CD1c-positive myeloid dendritic cell (primary cell): ENCODE measurements around the gene KIF18A.

Experiments used
- DNase-seq: peaks from one replicate; pipeline ENCODE4 v3.0.0-alpha.2; 2016; ENCODE audit errors: extremely low spot score

The KIF18A gene

DNA sequence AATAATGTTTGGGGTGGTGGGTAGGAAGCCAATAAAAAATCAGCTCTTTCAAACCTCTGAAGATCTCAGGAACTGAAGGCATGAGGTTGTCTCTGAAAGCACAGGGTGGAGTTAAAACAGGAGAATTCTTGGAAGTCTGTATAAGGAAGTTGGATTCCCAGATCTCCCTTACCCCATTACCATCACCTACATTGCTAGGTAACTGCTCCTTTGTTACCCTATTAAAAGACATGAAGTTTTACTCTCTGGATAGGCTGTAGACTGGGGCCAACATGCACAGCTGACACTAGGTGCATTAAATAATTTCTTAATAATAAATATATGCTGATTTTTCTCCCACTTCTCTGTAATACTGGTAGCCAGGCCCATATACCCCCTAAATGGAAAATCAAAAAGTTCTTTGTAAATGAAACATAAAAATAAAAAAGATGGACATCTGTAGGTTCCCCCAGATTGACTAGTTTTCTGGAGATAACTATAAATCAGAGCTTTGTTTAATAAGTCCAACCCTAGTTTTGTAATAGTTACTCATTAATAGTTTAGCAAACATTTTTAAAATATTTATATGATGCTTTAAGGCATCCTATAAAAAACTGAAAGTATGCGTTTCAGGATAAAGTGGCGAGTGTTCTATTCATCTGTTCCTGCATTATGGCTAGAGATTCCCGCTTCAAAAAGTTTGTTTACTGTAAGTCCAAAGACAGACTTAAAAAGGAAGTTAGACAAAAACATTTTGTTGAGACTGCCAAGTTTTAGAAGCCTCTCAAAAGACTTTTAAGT, 63.8 kb downstream of the KIF18A start:
- no peak for DNase-seq

DNA sequence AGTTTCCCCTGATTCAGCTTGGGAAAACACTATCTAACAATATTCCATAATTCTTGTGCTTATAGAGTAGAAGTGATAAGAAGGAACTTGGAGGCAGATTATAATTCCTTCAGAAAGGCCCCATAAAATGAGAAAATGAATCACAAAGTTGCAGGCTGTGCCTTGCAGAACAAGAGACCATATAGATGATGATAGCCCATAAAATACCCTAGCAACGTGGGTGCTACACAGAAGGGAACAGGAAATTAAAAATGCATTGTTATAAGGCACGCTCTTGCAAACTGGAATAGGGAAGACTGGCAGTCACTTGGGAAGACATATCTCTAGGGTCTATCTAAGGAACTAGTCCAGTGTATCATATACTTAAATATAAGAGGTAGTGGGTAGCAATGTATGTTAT, 67.6 kb downstream of the KIF18A start:
- no peak for DNase-seq

DNA sequence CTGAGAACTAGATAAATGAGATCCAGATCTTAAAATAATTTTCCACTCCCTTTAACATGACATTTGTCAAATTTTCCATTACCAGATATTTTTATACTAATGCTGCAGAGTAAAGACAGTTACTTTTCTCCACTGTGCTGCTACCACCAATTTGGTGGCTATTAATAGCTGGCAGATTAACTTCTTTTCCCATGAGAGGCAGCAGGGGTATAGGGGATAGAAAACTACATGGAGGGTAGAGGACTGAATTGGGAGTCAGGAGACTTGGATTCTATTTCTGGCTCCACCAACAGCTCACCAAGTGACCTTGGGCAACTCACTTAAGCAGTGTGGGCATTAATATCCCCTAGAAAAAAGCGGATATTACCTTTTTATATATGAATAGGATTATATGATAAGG, 69.2 kb downstream of the KIF18A start:
- no peak for DNase-seq

DNA sequence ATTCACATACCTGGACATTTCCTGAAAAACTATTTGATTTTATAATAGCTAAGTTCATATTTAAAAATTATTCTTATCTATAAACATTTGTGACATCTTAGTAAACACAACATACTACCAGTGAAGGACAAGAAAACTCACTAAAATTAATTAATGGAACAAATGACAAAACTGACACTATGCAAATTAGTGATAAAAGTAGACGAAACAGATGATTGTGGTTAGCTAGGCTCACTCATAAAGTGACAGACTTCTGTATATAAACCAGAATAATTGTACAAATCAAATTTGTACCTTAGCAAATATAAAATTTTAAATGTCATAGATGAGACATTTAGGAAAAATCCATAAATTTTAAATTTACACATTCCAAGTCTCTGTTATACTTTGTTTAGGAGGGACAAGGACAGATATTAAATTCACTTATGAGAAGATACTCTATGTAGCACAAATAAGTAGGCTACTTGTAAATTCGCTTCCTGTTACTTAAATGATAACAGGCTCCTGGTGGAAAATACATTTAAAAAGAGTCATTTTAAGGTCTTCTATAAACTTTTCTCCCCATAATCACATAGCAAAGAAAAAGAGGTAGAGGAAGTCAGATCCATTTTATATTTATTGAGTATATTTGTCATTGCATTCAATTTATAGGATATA, 81.2 kb downstream of the KIF18A start:
- DNase-seq: no peak

DNA sequence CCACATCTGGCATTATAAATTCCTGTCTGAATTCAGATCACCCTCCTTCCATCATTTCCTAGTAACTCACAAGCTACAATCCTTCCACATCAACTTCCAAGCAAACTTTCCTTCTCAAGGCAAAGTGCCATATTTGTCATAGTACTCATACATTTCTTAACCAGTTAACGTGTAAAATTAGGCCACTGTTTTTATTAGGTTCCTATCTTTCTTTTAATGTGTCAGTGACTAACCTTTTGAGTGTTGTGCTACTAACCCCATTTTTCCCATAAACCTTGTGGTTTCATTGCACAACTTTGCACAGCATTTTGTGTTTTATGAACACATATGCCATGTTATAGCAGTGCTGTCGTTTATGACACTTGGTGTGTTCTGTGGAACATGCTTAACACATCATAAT, 90.1 kb downstream of the KIF18A start:
- no peak for DNase-seq

DNA sequence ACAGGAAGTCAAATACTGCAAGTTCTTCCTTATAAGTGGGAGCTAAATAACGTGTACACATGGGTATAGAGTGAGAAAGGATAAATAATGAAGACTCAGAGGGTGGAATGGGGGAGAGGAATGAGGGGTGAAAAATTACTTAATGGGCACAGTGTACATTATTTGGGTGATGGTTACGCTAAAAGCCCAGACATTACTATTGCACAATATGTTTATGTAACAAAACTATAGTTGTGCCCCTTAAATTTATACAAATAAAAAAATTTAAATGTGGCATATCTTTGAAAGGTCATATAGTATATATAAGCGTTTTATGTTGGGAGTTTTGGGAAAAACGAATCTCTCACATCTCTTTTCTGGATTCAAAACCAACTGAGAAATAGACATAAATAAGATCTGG, 96.1 kb downstream of the KIF18A start:
- DNase-seq: no peak

DNA sequence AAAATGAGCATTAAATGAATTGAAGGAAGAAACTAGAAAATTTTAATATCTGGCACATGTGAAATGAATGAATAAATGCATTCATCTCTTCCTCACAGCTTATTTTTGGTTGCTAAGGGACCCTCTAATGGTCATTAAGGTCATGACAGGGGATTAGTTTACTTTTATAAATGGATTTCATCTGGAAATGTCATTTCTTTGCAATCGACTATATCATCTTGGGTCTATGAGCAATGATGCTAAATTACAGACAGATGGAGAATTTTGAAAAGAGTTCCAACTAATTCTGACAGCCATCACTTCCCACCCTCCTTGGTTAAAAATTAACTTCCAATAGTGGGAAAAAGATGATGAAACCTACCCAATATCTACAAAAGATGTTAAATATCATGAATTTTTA, 98.0 kb downstream of the KIF18A start:
- DNase-seq: no peak

DNA sequence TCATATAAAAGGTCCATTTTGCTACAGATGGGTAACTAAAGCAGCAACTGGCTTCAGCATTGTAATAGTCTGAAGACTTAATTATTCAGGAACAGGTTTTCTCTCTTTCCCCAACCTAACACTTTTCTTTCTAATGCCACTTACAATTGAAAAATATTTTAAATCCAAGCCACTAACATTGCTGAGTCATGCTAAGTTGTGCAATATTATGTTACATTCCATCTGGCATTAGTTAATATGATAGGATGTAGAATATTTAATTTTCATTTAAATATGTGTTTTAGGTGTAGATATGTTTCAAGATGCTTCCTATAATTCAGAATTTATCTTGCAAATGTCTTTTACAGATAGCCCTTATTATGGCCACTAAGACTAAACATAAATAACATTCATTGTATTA, 98.6 kb downstream of the KIF18A start:
- no peak for DNase-seq

DNA sequence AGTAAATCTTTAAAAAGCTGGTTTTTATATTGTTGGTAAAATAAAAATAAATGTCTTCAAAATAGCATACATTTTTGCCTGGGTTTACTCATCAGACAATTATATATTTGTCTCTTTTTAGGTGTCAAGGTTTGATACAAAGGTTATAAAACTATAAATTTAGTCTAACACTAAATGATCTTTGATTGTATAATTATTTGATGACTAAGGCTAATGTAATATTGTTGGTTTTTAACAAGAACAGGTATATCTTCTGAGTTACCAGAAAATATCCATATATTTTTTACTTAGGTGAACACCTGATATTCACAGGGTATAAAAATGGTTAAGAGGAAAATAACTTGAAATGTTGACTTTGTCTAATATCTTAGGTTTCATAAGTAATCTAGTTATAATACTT, 104.3 kb downstream of the KIF18A start:
- DNase-seq: no peak

DNA sequence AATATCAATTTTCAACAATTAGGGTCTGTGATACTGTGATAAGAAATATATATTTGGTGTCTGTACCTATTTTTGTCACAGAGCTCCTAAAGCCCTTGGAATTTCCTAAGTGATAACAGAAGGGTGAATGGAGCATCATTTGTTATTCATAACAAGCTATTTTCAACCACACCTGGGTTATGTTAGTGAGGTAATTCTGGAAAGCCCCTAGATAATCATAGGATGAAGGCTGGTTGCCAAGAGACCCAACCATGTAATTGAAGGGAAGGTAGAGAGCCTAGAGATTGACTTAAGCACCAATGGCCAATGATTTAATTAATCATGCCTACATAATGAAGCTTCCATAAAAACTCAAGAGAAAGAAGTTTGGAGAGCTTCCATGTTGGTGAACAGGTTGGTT, 109.4 kb downstream of the KIF18A start:
- DNase-seq: no peak

DNA sequence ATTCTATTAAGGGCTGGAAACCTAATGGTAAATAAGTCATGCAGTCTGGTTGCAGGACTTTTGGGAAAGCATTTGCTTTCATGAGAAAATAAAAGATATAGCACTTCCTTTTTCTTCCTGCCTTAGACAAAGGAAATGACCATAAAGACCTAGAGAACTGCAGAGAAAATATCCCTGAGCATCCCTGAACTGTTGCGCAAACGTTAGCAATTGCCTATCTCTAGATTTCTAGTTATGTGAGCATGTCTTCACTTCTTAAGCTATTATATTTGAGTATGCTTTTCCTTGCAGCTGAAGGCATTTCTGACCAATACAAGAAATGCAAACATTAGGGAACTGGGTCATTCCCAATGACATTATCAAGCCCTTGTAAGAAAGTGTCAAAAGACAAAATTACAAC, 110.6 kb downstream of the KIF18A start:
- DNase-seq: no peak

DNA sequence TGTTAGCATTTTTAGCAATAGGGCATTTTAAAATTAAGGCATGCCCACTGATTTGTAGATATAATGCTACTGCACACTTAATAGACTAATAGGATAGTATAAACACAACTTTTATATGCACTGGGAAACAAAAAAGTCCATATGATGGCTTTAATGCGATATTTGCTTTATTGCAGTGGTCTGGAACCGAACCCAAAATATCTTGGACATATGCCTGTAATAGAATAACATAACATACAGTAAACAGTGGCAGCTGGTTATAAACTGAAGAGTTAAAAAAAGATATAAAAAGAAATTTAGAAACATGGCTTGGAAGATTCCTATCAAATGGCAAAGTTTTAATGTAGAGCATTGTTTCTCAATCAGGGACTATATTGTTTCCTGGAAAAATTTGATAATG, 111.9 kb downstream of the KIF18A start:
- DNase-seq: no peak

DNA sequence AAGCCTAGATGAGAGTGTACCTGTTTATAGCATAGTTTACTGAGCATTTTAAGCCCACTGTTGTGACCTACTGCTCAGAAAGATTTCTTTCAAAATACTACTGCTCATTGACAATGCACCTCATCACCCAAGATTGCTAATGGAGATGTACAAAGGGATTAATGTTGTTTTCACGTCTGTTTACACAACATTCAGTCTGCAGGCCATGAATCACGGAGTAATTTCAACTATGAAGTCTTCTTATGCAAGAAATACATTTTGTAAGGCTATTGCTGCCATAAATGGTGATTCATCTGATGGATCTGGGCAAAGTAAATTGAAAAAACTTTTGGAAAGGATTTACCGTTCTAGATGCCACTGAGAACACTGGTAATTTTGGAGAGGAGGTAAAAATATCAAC, 112.9 kb downstream of the KIF18A start:
- no peak for DNase-seq

DNA sequence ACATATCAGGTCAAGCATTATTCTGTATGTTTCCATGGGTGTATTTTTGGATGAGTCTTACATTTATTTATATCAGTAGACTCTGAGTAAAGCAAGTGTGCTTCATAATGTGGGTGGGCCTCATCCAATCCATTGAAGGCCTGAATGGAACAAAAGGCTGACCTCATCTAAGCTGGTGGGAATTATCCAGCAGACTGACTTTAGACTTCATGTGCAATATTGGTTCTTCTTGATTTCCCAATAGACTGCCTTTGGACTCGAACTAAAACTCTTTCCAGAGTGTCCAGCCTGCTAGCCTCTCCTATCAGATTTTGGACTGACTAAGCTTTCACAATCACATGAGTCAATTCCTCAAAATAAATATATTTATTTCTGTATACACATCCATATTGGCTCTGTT, 116.2 kb downstream of the KIF18A start:
- no peak for DNase-seq

DNA sequence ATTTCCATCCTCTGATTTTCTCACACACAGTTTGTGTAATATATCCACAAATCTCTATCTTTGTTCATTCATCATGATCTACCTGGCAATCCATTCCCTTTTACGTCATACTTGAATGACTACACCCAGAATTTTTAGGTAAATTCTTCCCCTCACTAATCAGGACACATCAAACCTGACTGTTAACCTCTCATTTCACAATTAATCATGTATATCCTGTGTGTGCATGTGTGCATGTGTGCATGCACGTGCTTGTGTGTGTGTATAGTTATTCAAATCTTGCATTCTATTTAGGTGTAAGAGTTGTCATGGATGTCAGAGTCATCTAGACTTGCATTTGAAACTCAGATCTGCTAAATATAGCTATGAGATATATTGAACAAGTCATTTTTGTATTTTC, 130.4 kb downstream of the KIF18A start:
- no peak for DNase-seq

DNA sequence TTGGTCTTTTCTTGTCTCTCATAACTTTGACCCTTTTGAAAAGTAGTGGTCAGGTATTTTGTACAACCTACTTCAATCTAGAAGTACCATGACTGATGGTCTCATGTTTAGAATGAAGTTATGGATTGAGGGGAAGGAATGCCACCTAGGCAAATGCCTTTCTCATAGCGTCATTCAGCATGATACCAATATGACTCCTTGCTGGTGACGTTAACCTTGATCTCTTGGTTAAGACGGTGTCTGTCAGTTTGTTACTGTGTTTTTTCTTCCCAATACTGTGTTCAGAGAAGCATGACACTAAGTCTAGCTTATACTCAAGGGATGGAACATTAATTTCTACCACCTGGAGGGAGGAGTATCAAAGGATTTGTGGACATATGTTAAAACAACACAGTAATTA, 130.9 kb downstream of the KIF18A start:
- DNase-seq: no peak

DNA sequence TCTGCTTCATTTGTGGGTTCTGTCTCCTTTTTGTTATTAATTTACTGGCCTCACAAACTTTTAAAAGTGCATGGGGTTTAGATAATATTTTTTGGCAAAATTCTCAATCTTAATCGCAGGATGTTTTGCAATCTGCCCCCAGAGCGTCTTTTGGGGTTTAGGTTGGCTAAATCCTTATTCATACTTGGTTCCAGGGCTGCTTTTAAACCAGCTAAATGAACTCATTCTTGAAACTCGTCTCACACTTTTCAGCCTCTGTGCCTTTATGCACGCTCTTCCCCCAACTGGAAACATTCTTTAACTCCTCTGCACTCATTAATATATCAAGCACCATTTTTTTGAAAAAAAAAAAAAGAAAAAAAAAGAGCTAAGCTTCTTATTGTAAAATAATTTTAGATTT, 131.7 kb downstream of the KIF18A start:
- DNase-seq: no peak

DNA sequence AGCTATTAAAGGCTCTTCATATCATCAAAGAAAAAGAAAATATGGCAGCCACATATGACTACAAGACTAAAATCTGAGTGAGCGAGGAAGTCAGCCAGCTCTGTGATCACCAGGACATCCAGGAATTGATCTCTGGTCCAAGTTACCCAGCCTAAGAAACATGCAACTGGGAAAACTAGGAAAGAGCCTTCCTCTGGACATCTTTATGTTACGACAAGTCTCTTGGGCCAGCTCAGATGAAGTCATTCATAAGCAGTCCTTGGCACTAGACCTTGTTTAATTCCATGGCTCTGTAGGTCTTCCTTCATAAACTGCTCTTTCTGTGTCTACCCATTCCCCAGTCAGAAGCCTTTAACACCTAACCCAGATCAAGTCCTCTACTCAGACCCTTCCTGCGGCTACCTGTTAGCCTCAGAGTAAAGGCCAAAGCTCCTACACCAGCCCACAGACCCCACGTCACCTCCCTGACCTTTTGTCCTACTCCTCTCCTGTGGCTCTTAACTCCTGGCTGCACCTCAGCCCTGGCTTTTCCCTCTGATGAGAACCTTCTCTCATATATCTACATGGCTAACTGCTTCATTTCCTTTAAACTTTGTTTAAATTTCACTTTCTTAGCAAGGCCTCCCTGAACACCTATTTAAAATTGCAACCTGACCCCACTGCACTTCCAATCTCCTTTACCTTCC, 134.0 kb downstream of the KIF18A start:
- no peak for DNase-seq

DNA sequence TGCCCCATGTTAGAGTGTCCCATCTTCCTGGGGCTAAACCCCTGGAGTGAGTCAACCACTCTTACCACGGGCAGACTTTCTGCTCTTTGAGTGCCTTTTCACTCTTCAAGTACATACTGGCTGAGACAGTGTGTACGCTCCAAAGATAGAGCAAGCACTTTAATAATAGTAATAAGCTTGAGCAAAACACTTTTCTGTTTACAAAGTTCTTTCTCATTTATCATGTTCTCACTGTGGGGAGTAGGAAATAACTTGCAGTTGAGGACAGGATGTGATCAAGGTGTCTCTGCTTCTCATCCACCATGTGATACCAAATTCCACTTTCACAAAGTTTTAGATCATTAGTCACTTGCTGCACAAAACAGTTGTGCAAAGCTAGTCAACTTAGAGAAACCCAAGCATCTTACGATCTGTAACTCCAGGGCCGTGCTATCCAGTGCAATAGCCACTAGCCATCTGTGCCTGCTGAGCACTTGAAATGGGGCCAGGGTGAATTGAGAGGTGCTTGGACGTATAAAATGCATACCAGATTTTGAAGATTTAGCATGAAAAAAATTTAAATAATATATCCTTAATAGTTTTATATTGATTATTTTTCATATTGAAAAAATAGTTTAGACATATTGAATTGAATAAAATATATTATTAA, 135.3 kb downstream of the KIF18A start:
- DNase-seq: no peak

DNA sequence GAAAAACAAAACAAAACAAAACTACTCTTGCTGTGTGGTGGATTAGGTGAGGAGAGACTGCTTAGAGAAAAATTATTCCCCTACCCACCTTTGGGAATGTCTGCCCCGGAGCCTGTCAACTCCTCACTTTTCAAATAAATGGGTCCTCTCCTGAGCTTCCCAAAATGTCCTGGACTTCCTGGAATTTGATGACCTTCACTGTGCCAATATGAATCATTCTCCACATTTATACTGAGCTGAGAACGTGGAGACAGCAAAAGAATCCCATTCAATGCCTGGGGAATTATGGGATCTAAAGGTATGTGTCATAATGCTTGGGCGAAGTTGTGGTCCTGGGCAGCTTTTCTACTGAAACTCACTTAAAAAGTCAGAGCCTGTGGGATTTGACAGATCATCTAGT, 136.8 kb downstream of the KIF18A start:
- DNase-seq: no peak
